Loucy (cell line): ENCODE measurements around the gene AMOTL1.
A peak's percentile ranks its signal among the peaks of the same experiment; 100 is the strongest.

Source experiments
- H2AFZ ChIP-seq: fragments of 200-600 bp; sonication (generic); 2 replicates; pipeline ENCODE4 v1.6.0; 2016; ENCODE audit warnings: antibody characterized with exemption, mild to moderate bottlenecking, low read length, moderate library complexity
- H3F3A ChIP-seq: fragments of 200-600 bp; 2 replicates; pipeline ENCODE4 v1.6.0; 2016; ENCODE audit warnings: antibody characterized with exemption, low read depth, mild to moderate bottlenecking
- H3K27me3 ChIP-seq: fragments of 200-600 bp; sonication (generic); 2 replicates; pipeline ENCODE4 v1.6.1; 2014; ENCODE audit warnings: low read length, mild to moderate bottlenecking; ENCODE audit not compliant: insufficient read depth, poor library complexity, severe bottlenecking
- H3K36me3 ChIP-seq: fragments of 200-600 bp; sonication (generic); 2 replicates; pipeline ENCODE4 v1.6.1; 2016; ENCODE audit warnings: low read length; ENCODE audit not compliant: insufficient read depth
- H3K4me1 ChIP-seq: fragments of 200-600 bp; sonication (generic); 2 replicates; pipeline ENCODE4 v1.5.1; 2014; ENCODE audit warnings: low read length, mild to moderate bottlenecking; ENCODE audit not compliant: insufficient read depth, poor library complexity, severe bottlenecking
- H3K4me2 ChIP-seq: fragments of 200-600 bp; sonication (generic); 2 replicates; pipeline ENCODE4 v1.6.0; 2014; ENCODE audit warnings: antibody characterized with exemption, low read length, low read depth, mild to moderate bottlenecking; ENCODE audit not compliant: poor library complexity, severe bottlenecking
- H3K4me3 ChIP-seq: fragments of 200-600 bp; sonication (generic); 2 replicates; pipeline ENCODE4 v1.5.1; 2014; ENCODE audit warnings: low read length, mild to moderate bottlenecking, mixed read lengths; ENCODE audit not compliant: poor library complexity, severe bottlenecking
- H3K79me2 ChIP-seq: fragments of 200-600 bp; sonication (generic); 2 replicates; pipeline ENCODE4 v1.6.1; 2014; ENCODE audit warnings: low read length; ENCODE audit not compliant: insufficient read depth
- H3K9ac ChIP-seq: fragments of 200-600 bp; sonication (generic); 2 replicates; pipeline ENCODE4 v1.6.0; 2014; ENCODE audit warnings: mild to moderate bottlenecking, low read depth, low read length, moderate library complexity; ENCODE audit not compliant: poor library complexity, severe bottlenecking
- H3K9me2 ChIP-seq: fragments of 200-600 bp; sonication (generic); replicated peaks from 2 replicates; pipeline ENCODE4 v1.6.1; 2016; ENCODE audit warnings: low read depth, low read length, mixed read lengths
- H3K9me3 ChIP-seq: fragments of 200-600 bp; sonication (generic); 2 replicates; pipeline ENCODE4 v1.6.1; 2014; ENCODE audit warnings: mild to moderate bottlenecking, antibody characterized with exemption, low read length, low read depth; ENCODE audit not compliant: insufficient read depth
- H4K20me1 ChIP-seq: fragments of 200-600 bp; sonication (generic); 2 replicates; pipeline ENCODE4 v1.6.0; 2014; ENCODE audit warnings: antibody characterized with exemption, low read length, mild to moderate bottlenecking; ENCODE audit not compliant: insufficient read depth, poor library complexity, severe bottlenecking
- EZH2phosphoT487 ChIP-seq: fragments of 200-600 bp; IDR thresholded peaks from 2 replicates; pipeline ENCODE4 v1.6.1; 2018; ENCODE audit warnings: antibody characterized with exemption, mild to moderate bottlenecking, moderate library complexity, borderline replicate concordance
- TF ChIP-seq, protein P1 (sequence below): fragments of 200-600 bp; sonication (generic); conservative IDR thresholded peaks from 2 replicates; pipeline ENCODE4 v1.5.1; 2014; ENCODE audit warnings: mild to moderate bottlenecking, antibody characterized with exemption, low read length

AMOTL1 gene

DNA sequence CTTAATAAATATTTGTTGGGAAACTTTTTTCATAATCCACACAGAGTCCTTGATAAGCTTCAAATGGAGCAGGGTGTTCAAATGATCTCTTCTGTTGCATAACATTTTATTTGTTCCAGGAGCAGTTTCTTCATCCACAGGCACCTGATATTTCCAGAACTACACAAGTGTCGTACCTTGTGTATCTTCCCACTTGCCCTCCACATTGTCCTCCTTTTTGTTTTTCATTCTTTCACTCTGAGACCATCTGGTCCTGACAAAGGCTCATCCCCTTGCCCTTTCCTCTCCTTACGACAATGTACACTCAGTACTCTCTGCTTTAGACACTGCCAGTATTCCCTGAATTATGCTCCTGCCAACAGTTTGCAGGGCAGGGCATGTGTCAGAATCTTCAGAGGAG, 5.2 kb upstream of the AMOTL1 start:
- H2AFZ ChIP-seq, result no peak overlapping the region
- H3K79me2 ChIP-seq, result no peaks in the 10 kb centered on the region
- no peak overlapping the region for H3K4me3 ChIP-seq
- H3K4me2 ChIP-seq, result no peak overlapping the region
- no peak overlapping the region for H3K9ac ChIP-seq
- peaks cover 4% of the 10 kb centered on the region for H3K4me1 ChIP-seq
- H3K9me2 ChIP-seq, result no peaks in the 10 kb centered on the region
- no peaks in the 10 kb centered on the region for H4K20me1 ChIP-seq
- H3K9me3 ChIP-seq, result no peaks in the 10 kb centered on the region
- H3K27me3 ChIP-seq, result no peaks in the 10 kb centered on the region
- H3K36me3 ChIP-seq, result no peaks in the 10 kb centered on the region
- TF ChIP-seq, protein P1, sequence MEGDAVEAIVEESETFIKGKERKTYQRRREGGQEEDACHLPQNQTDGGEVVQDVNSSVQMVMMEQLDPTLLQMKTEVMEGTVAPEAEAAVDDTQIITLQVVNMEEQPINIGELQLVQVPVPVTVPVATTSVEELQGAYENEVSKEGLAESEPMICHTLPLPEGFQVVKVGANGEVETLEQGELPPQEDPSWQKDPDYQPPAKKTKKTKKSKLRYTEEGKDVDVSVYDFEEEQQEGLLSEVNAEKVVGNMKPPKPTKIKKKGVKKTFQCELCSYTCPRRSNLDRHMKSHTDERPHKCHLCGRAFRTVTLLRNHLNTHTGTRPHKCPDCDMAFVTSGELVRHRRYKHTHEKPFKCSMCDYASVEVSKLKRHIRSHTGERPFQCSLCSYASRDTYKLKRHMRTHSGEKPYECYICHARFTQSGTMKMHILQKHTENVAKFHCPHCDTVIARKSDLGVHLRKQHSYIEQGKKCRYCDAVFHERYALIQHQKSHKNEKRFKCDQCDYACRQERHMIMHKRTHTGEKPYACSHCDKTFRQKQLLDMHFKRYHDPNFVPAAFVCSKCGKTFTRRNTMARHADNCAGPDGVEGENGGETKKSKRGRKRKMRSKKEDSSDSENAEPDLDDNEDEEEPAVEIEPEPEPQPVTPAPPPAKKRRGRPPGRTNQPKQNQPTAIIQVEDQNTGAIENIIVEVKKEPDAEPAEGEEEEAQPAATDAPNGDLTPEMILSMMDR, result no peak
- TF ChIP-seq EZH2phosphoT487, result no peak
- no peaks in the 10 kb centered on the region for H3F3A ChIP-seq

DNA sequence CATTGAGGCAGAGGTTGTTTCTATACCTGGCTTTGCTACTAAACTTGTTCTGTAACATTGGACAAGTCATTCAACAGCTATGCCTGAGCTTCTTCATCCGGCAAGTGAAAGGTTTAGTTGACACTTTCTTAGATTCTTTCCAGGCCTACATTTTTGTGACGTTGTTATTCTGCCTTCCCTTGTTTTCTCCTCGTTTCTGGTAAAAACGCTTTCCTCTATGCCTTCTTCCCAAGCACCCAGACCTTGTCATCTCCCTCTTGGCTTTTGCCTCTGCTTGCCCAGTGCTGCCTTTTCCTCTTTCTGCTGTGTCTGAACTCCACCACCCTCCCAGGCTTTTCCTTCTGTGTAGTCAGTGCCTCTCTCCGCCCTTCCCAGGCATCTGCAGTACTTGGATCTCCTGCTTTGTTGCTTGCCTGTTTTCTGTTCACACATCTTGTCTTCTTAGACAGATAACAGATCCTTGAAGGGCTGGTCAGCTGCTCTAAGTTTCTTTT, 1.4 kb upstream of the AMOTL1 start:
- Histone ChIP-seq H3K79me2 (peaks cover 35% of the 10 kb centered on the region), H2AFZ (no peak overlapping the region), H3K9me3 (no peaks in the 10 kb centered on the region), H3K27me3 (peaks cover 4% of the 10 kb centered on the region), H3F3A (no peaks in the 10 kb centered on the region), H4K20me1 (peaks cover 23% of the 10 kb centered on the region), H3K9me2 (no peaks in the 10 kb centered on the region), H3K4me3 (no peak overlapping the region), H3K9ac (no peak overlapping the region), H3K4me1 (peaks cover 28% of the 10 kb centered on the region), H3K36me3 (no peaks in the 10 kb centered on the region), H3K4me2 (no peak overlapping the region)
- TF ChIP-seq, protein P1, result no peak
- no peak for TF ChIP-seq EZH2phosphoT487

DNA sequence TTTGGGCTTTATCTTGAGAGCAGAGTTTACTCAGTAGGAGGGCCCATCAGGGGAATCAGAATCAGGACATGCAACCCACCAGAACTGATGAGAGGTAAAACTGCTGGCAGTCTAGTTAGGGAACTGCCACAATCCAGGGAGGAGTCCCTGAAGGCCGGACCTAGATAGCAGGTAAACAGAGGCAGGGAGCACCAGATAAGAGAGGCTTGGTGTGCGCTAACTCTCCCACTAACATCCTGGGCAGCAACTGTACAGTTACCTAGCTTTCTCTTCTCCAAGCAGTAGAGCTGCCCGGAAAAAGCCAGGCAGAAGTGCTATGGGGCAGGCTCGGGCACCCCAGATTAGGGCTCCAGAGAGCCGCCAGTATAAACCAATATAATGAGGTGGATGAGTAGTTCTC, 865 bp upstream of the AMOTL1 start:
- Histone ChIP-seq H3K36me3 (no peaks in the 10 kb centered on the region), H3K4me3 (peak overlapping the region; percentile 81), H3K27me3 (peaks cover 4% of the 10 kb centered on the region), H4K20me1 (peaks cover 29% of the 10 kb centered on the region), H3K4me2 (peak overlapping the region; percentile 91), H3K9ac (peak overlapping the region; percentile 27), H3K9me2 (no peaks in the 10 kb centered on the region), H3F3A (no peaks in the 10 kb centered on the region), H2AFZ (peak overlapping the region; percentile 90), H3K9me3 (no peaks in the 10 kb centered on the region), H3K4me1 (peaks cover 28% of the 10 kb centered on the region), H3K79me2 (peaks cover 40% of the 10 kb centered on the region)
- no peak for TF ChIP-seq EZH2phosphoT487
- TF ChIP-seq, protein P1, result no peak
